Stomach (tissue), 9 donors: Measurements from ENCODE around the gene KLF12. TPM values are rescaled to one million over a fixed set of nuclear protein-coding genes. Genes with fewer than 3 reads are reported as not detected.

Experiments used
- DNase-seq, 2 donors: peaks; one replicate each; pipeline versions ENCODE4 v3.0.0 to v3.0.0-alpha.2; 2013 to 2019
- H3K27ac ChIP-seq, 5 donors: fragments of 200-600 bp in 4 of 5; sonication (generic) in 4 of 5; one replicate each; pipeline ENCODE4 v1.5.1; 2013 to 2019; ENCODE audit warnings: mild to moderate bottlenecking in 1 of 5, moderate library complexity in 1 of 5
- H3K27me3 ChIP-seq, 3 donors: fragments of 200-600 bp; sonication (generic); one replicate each; pipeline ENCODE4 v1.5.1; 2017 to 2019; ENCODE audit warnings: mixed run types in 1 of 3
- H3K36me3 ChIP-seq, 4 donors: fragments of 200-600 bp; sonication (generic); 1 replicate in 3 of 4; 2 replicates in 1 of 4; pipeline ENCODE4 v1.5.1; 2016 to 2019
- H3K4me1 ChIP-seq, 4 donors: fragments of 200-600 bp; sonication (generic); one replicate each; pipeline ENCODE4 v1.5.1; 2016 to 2019
- H3K4me3 ChIP-seq, 4 donors: fragments of 200-600 bp; sonication (generic) in 3 of 4; one replicate each; pipeline ENCODE4 v1.5.1; 2016 to 2019; ENCODE audit warnings: mild to moderate bottlenecking in 1 of 4
- H3K9me3 ChIP-seq, 4 donors: fragments of 200-600 bp; sonication (generic); one replicate each; pipeline ENCODE4 v1.5.1; 2016 to 2019
- EP300 ChIP-seq: sonication (generic); formaldehyde crosslinking; IDR thresholded peaks from one replicate; pipeline ENCODE4 v1.6.1; 2017; ENCODE audit warnings: antibody characterized with exemption
- POLR2A ChIP-seq, 4 donors: fragments of 450-650 bp; IDR thresholded peaks; one replicate each; pipeline ENCODE4 v1.6.1; 2016; ENCODE audit warnings: antibody characterized with exemption in 4 of 4, control low read depth in 2 of 4, mild to moderate bottlenecking in 1 of 4, moderate library complexity in 1 of 4
- POLR2AphosphoS5 ChIP-seq, 3 donors: sonication (generic); formaldehyde crosslinking; IDR thresholded peaks; one replicate each; pipeline ENCODE4 v1.6.1; 2016; ENCODE audit warnings: antibody characterized with exemption in 3 of 3
- WGBS, 5 donors: extraction: QIAGEN DNeasy Blood & Tissue Kit in 3 of 5; methylation state at CpG; one replicate each; pipeline versions ENCODE4 v1.1.5 to v1.1.7; 2013 to 2018; 5-methylcytosine and 5-hydroxymethylcytosine counted together
- intact Hi-C: fragments of 100-400 bp; cut with DNase I; formaldehyde crosslinking; loops from one replicate; pipeline ENCODE4 v1.15.1; 2023; ENCODE audit warnings: low total_unique reads
- polyA plus RNA-seq, 3 donors: library from polyadenylated mRNA; stranded (reverse); fragments of 200-250 nt; gene quantifications; one replicate each; pipeline ENCODE4 v1.2.3, GENCODE V29; 2013
- total RNA-seq, 5 donors: library from RNA; depleted of rRNA; stranded (reverse); fragments of >200 nt; gene quantifications; one replicate each; pipeline versions ENCODE4 v1.1.0 to v1.2.3, GENCODE V29; 2014 to 2016
- TF ChIP-seq, protein P1 (sequence below), 7 experiments: fragments of 450-650 bp in 4 of 7; fragments of 200-600 bp in 3 of 7; sonication (generic) in 3 of 7; IDR thresholded peaks; one replicate each; pipeline ENCODE4 v1.5.1; 2016 to 2019; ENCODE audit warnings: antibody characterized with exemption in 7 of 7, control low read depth in 2 of 7, mild to moderate bottlenecking in 1 of 7
- donor health status: healthy with polysubstance abuse.
- donor health status: Bipolar disorder and iron deficiency.
- donor health status: healthy.

The KLF12 gene
- total and polyA plus RNA-seq, 8 donors, result 0.73 to 24.6 (median 3.6) TPM

GRCh38 chr13:74093691-74094090, 40.5 kb downstream of the KLF12 start:
- DNase-seq, result no peak
- Histone ChIP-seq H3K4me1 (peaks cover 0 to 20% (median 8%) of the 10 kb centered on the region in 4 donors), H3K27ac (no peak overlapping the region), H3K27me3 (no peaks in the 10 kb centered on the region), H3K4me3 (no peak overlapping the region), H3K9me3 (no peaks in the 10 kb centered on the region), H3K36me3 (no peaks in the 10 kb centered on the region)
- TF ChIP-seq POLR2AphosphoS5 (IDR thresholded peaks at IDR 0.05), result no peak
- TF ChIP-seq, protein P1, sequence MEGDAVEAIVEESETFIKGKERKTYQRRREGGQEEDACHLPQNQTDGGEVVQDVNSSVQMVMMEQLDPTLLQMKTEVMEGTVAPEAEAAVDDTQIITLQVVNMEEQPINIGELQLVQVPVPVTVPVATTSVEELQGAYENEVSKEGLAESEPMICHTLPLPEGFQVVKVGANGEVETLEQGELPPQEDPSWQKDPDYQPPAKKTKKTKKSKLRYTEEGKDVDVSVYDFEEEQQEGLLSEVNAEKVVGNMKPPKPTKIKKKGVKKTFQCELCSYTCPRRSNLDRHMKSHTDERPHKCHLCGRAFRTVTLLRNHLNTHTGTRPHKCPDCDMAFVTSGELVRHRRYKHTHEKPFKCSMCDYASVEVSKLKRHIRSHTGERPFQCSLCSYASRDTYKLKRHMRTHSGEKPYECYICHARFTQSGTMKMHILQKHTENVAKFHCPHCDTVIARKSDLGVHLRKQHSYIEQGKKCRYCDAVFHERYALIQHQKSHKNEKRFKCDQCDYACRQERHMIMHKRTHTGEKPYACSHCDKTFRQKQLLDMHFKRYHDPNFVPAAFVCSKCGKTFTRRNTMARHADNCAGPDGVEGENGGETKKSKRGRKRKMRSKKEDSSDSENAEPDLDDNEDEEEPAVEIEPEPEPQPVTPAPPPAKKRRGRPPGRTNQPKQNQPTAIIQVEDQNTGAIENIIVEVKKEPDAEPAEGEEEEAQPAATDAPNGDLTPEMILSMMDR (IDR thresholded peaks at IDR 0.05), result no peak
- no peak for TF ChIP-seq POLR2A (IDR thresholded peaks at IDR 0.05)
- TF ChIP-seq EP300, result no peak
- intact Hi-C loops, result no loop called here

DNA sequence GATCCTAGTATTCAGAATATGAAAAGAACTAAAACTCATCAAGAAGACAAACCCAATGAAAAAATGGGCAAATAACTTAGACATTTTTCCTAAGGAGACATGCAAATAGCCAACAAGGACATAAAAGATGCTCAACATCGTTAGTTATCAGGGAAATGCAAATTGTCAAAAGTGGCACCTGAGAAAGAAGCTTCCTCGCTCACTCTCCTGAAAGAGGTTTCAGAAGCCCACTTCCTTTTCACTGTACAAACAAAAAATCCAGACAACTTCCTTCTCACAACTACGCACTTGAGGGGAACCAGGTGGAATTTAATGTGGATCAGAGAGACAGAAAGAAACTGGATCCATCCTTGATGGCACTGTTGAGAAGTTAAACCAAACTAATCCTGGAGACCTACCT, 41.5 kb downstream of the KLF12 start:
- no peak for DNase-seq
- no peak overlapping the region for H3K27ac ChIP-seq
- TF ChIP-seq POLR2A (IDR thresholded peaks at IDR 0.05) (no peak), EP300 (no peak)
- TF ChIP-seq, protein P1 (IDR thresholded peaks at IDR 0.05), result no peak
- intact Hi-C loops, result no loop called here
- H3K4me1 ChIP-seq, result peaks cover 0 to 14% (median 3%) of the 10 kb centered on the region in 4 donors
- H3K27me3 ChIP-seq, result no peaks in the 10 kb centered on the region
- no peaks in the 10 kb centered on the region for H3K9me3 ChIP-seq
- no peak overlapping the region for H3K4me3 ChIP-seq
- no peaks in the 10 kb centered on the region for H3K36me3 ChIP-seq
- WGBS, 5 donors, result 64 to 82% (median 72%) methylated on average over 3 of the region's 3 CpGs

DNA sequence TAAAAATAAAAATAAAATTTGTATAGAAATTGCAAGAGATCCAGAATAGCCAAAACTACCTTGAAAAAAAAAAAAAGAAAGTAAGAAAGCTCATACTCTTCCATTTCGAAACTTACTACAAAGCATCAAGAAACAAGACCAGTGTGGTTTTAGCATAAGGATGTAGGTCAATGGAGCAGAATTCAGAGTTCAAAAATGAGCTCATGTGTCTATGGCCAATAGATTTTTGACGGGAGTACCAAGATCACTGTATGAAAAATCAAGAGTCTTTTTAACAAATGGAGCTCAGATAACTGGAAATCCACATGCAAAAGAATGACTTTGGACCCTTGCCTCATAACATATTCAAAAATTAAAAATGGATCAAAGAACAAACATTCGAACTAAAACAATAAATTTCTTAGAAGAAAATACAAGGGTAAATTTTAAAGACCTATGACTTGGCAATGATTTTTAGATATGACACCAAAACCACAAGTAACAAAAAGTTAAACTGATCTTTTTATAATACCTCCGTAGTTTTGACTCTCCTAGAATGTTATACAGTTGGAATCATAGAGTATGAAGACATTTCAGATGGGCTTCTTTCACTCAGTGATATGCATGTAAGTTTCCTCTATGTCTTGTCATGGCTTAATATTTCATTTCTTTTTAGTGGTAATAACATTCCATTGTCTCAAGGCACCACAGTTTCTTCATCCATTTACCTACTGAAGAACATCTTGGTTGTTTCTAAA, 43.2 kb downstream of the KLF12 start:
- H3K36me3 ChIP-seq, result no peaks in the 10 kb centered on the region
- no peak overlapping the region for H3K4me3 ChIP-seq
- H3K27ac ChIP-seq, result no peak overlapping the region
- WGBS, 5 donors, result 85 to 90% (median 89%) methylated on average over 4 of the region's 4 CpGs
- no peaks in the 10 kb centered on the region for H3K9me3 ChIP-seq
- H3K27me3 ChIP-seq, result no peaks in the 10 kb centered on the region
- intact Hi-C loops, result no loop called here
- no peak for DNase-seq
- H3K4me1 ChIP-seq, result peaks cover 0 to 11% (median 2%) of the 10 kb centered on the region in 4 donors
- TF ChIP-seq EP300 (no peak), POLR2A (IDR thresholded peaks at IDR 0.05) (no peak)

DNA sequence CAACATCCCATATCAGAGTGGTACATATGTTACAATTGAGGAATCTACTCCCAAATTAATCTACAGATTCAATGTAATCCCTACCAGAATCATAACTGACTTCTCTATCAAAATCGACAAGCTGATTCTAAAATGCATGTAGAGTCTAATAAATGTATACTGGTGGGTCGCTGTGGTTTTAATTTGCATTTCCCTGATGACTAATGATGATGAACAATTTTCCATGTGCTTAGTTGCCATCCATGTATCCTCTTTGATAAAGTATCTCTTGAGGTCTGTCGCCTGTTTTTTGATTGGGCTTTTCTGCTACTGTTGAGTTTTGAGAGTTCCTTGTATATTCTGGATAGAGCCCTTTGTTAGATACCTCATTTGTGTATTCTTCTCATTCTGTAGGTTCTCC, 43.8 kb downstream of the KLF12 start:
- TF ChIP-seq EP300, result no peak
- TF ChIP-seq POLR2AphosphoS5 (IDR thresholded peaks at IDR 0.05), result no peak
- TF ChIP-seq POLR2A (IDR thresholded peaks at IDR 0.05), result no peak
- TF ChIP-seq, protein P1 (IDR thresholded peaks at IDR 0.05), result no peak
- H3K4me1 ChIP-seq, result peaks cover 0 to 11% (median 2%) of the 10 kb centered on the region in 4 donors
- WGBS, 5 donors, result 72 to 97% (median 90%) methylated on average over 3 of the region's 3 CpGs
- no peaks in the 10 kb centered on the region for H3K9me3 ChIP-seq
- no peak overlapping the region for H3K27ac ChIP-seq
- intact Hi-C loops, result no loop called here
- H3K36me3 ChIP-seq, result no peaks in the 10 kb centered on the region
- H3K4me3 ChIP-seq, result no peak overlapping the region
- no peak for DNase-seq
- H3K27me3 ChIP-seq, result no peaks in the 10 kb centered on the region

DNA sequence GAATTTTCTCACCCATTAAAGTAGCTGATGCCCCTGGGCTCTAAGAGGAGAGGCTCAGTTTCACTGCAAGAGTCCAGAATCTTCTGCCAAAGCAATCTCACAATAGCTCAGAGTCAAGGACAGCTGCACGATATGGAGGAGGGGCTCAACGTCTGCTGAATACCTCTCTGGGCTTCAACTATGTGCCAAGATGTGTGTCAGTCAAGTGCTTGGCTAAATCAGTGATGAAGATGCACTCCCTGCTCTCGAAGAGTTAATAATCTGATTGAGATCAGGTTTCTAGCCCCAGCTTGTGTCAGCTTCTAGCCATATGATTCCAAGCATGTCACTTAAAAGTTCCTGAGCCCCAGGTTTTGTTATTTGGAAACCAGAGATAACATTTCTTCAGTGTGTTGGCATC, 46.8 kb downstream of the KLF12 start:
- H3K9me3 ChIP-seq, result no peaks in the 10 kb centered on the region
- H3K36me3 ChIP-seq, result no peaks in the 10 kb centered on the region
- H3K27me3 ChIP-seq, result no peaks in the 10 kb centered on the region
- H3K27ac ChIP-seq, result no peak overlapping the region
- no peak for DNase-seq
- intact Hi-C loops, result no loop called here
- 72 to 91% (median 79%) methylated on average over 3 of the region's 3 CpGs for WGBS, 5 donors
- H3K4me3 ChIP-seq, result no peak overlapping the region
- H3K4me1 ChIP-seq, result peaks cover 0 to 19% (median 5%) of the 10 kb centered on the region in 4 donors
- TF ChIP-seq POLR2AphosphoS5 (IDR thresholded peaks at IDR 0.05), result no peak
- TF ChIP-seq POLR2A (IDR thresholded peaks at IDR 0.05), result no peak
- no peak for TF ChIP-seq EP300
- TF ChIP-seq, protein P1 (IDR thresholded peaks at IDR 0.05), result no peak
